Measurements from ENCODE around the gene ZFYVE19.
A peak's percentile ranks its signal among the peaks of the same experiment; 100 is the strongest.

Gene ZFYVE19

GRCh38 chr15:40775740-40776536, 31.0 kb upstream of the ZFYVE19 start:
- no peak for DNase-seq

GRCh38 chr15:40776537-40777141, 30.2 kb upstream of the ZFYVE19 start:
- peak; percentile 58 to 66 for DNase-seq

GRCh38 chr15:40782609-40783227, 24.2 kb upstream of the ZFYVE19 start:
- peak; percentile 77 to 82 for DNase-seq

GRCh38 chr15:40785164-40785563, 21.7 kb upstream of the ZFYVE19 start:
- no peak for DNase-seq

GRCh38 chr15:40785814-40786213, 21.1 kb upstream of the ZFYVE19 start:
- DNase-seq, result no peak

- peak; percentile 34 to 50 for DNase-seq
Measured at GRCh38 chr15:40787344-40787841, 19.5 kb upstream of the ZFYVE19 start.

- DNase-seq, result no peak
Measured at GRCh38 chr15:40787991-40788390, 18.9 kb upstream of the ZFYVE19 start.

GRCh38 chr15:40789119-40789518, 17.8 kb upstream of the ZFYVE19 start:
- DNase-seq, result no peak

GRCh38 chr15:40789999-40790398, 16.9 kb upstream of the ZFYVE19 start:
- DNase-seq, result no peak

- DNase-seq, result no peak
Measured at GRCh38 chr15:40790718-40791117, 16.2 kb upstream of the ZFYVE19 start.

GRCh38 chr15:40792394-40792793, 14.5 kb upstream of the ZFYVE19 start:
- no peak for DNase-seq

- DNase-seq, result no peak
Measured at GRCh38 chr15:40793216-40793989, 13.5 kb upstream of the ZFYVE19 start.

- no peak for DNase-seq
Measured at GRCh38 chr15:40796041-40796440, 10.8 kb upstream of the ZFYVE19 start.

- DNase-seq, result no peak
Measured at GRCh38 chr15:40796512-40796911, 10.4 kb upstream of the ZFYVE19 start.

GRCh38 chr15:40799523-40799922, 7.4 kb upstream of the ZFYVE19 start:
- DNase-seq, result no peak

- no peak for DNase-seq
Measured at GRCh38 chr15:40803076-40803475, 3.8 kb upstream of the ZFYVE19 start.

GRCh38 chr15:40803688-40804087, 3.2 kb upstream of the ZFYVE19 start:
- DNase-seq, result no peak

- DNase-seq, result no peak
Measured at GRCh38 chr15:40806672-40807027, 239 bp upstream of the ZFYVE19 start.

GRCh38 chr15:40807888-40808461, 1.1 kb downstream of the ZFYVE19 start:
- no peak for DNase-seq

GRCh38 chr15:40808861-40809450, 2.1 kb downstream of the ZFYVE19 start:
- DNase-seq, result no peak

- DNase-seq, result no peak
Measured at GRCh38 chr15:40812721-40813425, 6.0 kb downstream of the ZFYVE19 start.
